Measurements from ENCODE around the gene HYOU1. TPM values are rescaled to one million over a fixed set of nuclear protein-coding genes. Genes with fewer than 3 reads are reported as not detected.
A peak's percentile ranks its signal among the peaks of the same experiment; 100 is the strongest.
"Not testable (repeated sequence)": the region's sequence is repeated elsewhere in the genome, so short reads cannot be mapped to it uniquely, and the experiment has no call there.

HYOU1 gene
- total and polyA plus RNA-seq, 7 donors = 6.0 to 106 (median 26.8) TPM

DNA sequence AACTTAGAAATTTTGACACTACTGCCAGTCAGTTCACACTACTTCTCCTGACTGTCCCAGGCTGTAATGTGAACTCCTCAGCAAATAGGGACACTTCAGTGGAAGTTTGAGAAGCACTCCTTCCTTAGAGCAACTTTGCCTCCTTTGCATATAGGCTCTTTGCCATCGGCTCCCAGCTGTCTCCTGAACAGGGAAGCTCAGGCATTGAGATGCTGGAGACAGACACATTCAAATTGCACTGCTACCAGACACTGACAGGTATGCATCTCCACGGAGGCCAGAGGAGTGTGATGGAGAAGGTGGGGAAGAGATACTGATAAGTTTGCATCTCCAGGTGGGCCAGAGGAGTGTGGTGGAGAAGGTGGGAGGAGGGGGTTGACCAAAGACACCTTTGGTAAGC, 37.0 kb downstream of the HYOU1 start:
- TF ChIP-seq, protein P1, sequence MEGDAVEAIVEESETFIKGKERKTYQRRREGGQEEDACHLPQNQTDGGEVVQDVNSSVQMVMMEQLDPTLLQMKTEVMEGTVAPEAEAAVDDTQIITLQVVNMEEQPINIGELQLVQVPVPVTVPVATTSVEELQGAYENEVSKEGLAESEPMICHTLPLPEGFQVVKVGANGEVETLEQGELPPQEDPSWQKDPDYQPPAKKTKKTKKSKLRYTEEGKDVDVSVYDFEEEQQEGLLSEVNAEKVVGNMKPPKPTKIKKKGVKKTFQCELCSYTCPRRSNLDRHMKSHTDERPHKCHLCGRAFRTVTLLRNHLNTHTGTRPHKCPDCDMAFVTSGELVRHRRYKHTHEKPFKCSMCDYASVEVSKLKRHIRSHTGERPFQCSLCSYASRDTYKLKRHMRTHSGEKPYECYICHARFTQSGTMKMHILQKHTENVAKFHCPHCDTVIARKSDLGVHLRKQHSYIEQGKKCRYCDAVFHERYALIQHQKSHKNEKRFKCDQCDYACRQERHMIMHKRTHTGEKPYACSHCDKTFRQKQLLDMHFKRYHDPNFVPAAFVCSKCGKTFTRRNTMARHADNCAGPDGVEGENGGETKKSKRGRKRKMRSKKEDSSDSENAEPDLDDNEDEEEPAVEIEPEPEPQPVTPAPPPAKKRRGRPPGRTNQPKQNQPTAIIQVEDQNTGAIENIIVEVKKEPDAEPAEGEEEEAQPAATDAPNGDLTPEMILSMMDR (IDR thresholded peaks at IDR 0.05) = no peak
- TF ChIP-seq EP300 (IDR thresholded peaks at IDR 0.05) = no peak
- peak; percentile 49 for DNase-seq
- Histone ChIP-seq H3K36me3 (peaks cover 24 to 71% (median 38%) of the 10 kb centered on the region in 4 donors), H3K27me3 (no peaks in the 10 kb centered on the region), H3K4me3 (peak overlapping the region in 2 of 4 donors; percentile 88 to 96), H3K27ac (peak overlapping the region; percentile 96 to 98 (median 97)), H3K9me3 (no peaks in the 10 kb centered on the region), H3K4me1 (peaks cover 0 to 48% (median 44%) of the 10 kb centered on the region in 4 donors)
- intact Hi-C loops (cut with DNase I) = loop anchor here (5.0 kb wide), 1 partner anchor 77 kb away; a partner anchor contains a TSS
- 19 to 54% methylated on average over 2 of the region's 2 CpGs for WGBS, 2 donors

DNA sequence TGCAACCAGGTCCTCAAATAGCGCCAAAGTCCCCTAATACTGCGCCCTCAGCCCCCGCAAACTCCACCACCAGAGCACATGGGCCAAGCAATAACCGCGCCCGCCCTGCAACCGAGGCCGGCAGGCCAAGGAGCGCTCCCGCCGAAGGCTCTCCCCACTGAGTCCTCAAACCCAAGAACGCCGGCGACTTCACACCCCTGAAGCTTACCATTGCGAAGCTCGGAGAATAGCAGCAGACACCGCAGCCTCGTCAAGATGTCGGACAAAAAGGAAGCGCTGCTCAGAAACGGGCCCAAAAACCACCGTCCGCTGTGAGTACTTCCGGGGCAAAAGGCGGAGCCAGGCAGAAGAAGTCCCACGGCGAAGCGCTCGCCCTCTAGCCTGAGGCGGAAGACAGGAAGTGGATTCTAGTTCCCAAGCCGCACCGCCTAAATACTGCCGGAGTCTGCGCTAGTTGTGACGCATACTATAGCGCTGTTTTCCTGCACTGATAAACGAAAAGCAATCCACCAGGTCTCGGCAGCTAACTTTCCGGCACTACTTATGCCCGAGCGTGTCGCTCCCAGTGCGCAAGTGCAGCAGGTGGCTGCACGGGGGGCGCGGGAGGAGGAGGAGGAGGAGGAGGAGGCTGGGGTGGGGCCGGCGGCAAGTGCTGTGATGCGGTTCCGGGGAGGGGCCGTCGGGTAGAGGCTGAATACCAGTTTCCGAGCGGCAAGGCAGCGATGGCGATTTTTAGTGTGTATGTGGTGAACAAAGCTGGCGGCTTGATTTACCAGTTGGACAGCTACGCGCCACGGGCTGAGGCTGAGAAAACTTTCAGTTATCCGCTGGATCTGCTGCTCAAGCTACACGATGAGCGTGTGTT, 38.7 kb downstream of the HYOU1 start, which contains the start of the genes RPS25 and TRAPPC4:
RPS25 (minus strand) TSS at position 270 of the 865 bp plus-strand sequence; CDS start at position 211, 59 bp downstream.
TRAPPC4 (plus strand) TSS at position 693 of the 865 bp plus-strand sequence; CDS start at position 723, 30 bp downstream.
- Histone ChIP-seq H3K4me3 (peak within 1 kb of the TSS; percentile 84 to 96 (median 90)), H3K27ac (peak within 1 kb of the TSS; percentile 96 to 98 (median 97)), H3K27me3 (no peaks in the 10 kb centered on the region), H3K36me3 (peaks cover 20 to 69% (median 40%) of the 10 kb centered on the region in 4 donors), H3K9me3 (no peaks in the 10 kb centered on the region), H3K4me1 (peaks cover 0 to 48% (median 44%) of the 10 kb centered on the region in 4 donors)
- intact Hi-C loops (cut with DNase I) = loop anchor here (5.0 kb wide), 1 partner anchor 79 kb away; a partner anchor contains a TSS
- DNase-seq = peak; percentile 98
- peak; percentile 92 to 95 (median 94) for TF ChIP-seq POLR2AphosphoS5 (IDR thresholded peaks at IDR 0.05)
- TF ChIP-seq EP300 (IDR thresholded peaks at IDR 0.05) = no peak
- TF ChIP-seq, protein P1 (IDR thresholded peaks at IDR 0.05) = peak in 1 of 4 experiments; percentile 3
- TF ChIP-seq POLR2A (IDR thresholded peaks at IDR 0.05) = peak; percentile 73 to 80
- 0% methylated on average over 63 of the region's 63 CpGs for WGBS, 2 donors

DNA sequence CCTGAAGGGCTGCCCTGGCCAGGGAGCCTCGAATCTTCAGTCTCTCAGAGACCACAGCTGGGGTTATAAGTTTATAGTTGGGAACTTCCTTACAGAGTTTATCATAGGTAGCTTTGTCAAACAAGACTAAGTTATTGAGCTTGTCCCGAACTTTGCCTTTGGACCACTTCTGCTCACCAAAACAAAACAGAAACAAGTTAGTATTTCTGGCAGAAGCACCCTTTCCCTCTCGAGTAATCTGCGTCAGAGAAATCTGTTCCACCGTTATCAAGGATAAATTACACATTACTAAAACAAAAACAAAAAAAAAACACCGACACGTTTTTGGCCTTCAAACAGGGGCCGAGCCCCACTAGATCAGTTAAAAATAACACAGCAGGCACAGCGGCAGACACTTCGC, 39.6 kb downstream of the HYOU1 start:
- not testable (repeated sequence) for H3K9me3 ChIP-seq, H3K27me3 ChIP-seq, DNase-seq
- peak overlapping the region; percentile 96 to 98 (median 97) for H3K27ac ChIP-seq
- intact Hi-C loops (cut with DNase I) = loop anchor here (5.0 kb wide), 1 partner anchor 80 kb away; a partner anchor contains a TSS
- peak overlapping the region; percentile 84 to 96 (median 90) for H3K4me3 ChIP-seq
- 1 to 2% methylated on average over 10 of the region's 10 CpGs for WGBS, 2 donors
- H3K4me1 ChIP-seq = peaks cover 0 to 48% (median 44%) of the 10 kb centered on the region in 4 donors
- H3K36me3 ChIP-seq = peaks cover 20 to 70% (median 42%) of the 10 kb centered on the region in 4 donors

DNA sequence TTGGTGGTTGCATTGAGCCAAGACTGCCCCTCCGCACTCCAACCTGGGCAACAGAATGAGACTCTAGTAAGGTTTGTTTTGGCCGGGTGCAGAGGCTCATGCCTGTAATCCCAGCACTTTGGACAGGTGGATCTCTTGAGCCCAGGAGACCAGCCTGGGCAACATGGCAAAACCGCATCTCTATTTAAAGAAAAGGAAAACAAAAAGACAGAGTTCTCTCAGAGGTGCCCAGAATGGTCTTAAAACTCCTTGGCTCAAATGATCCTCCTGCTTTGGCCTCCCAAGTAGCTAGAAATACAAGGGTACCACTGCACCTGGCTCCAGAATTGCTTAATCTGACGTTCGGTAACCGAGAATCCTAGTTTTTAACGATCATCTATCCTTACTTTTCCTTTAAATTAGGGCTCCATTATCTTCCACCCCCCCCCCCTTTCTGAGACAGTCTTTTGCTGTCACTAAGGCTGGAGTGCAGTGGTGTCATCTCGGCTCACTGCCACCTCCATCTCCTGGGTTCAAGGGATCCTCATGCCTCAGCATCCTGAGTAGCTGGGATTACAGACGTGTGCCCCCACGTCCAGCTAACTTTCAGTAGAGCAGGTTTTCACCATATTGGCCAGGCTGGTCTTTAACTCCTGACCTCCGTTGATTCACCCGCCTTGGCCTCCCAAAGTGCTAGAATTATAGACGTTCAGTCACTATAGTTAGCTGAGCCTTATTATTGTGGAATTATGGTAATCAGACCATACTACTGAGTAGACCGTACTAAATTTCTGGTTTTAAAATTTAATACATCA, 40.6 kb downstream of the HYOU1 start:
- WGBS, 2 donors = 65 to 81% methylated on average over 14 of the region's 14 CpGs
- Histone ChIP-seq H3K4me3 (peak overlapping the region in 1 of 4 donors; percentile 88), H3K4me1 (peaks cover 0 to 44% (median 40%) of the 10 kb centered on the region in 4 donors), H3K27ac (peak overlapping the region; percentile 23 to 98 (median 96)), H3K27me3 (no peaks in the 10 kb centered on the region), H3K36me3 (peaks cover 26 to 70% (median 40%) of the 10 kb centered on the region in 4 donors), H3K9me3 (no peaks in the 10 kb centered on the region)
- intact Hi-C loops (cut with DNase I) = loop anchor here (5.0 kb wide), 1 partner anchor 81 kb away; a partner anchor contains a TSS
- TF ChIP-seq POLR2A (IDR thresholded peaks at IDR 0.05) (no peak), EP300 (IDR thresholded peaks at IDR 0.05) (no peak), POLR2AphosphoS5 (IDR thresholded peaks at IDR 0.05) (no peak)
- TF ChIP-seq, protein P1 (IDR thresholded peaks at IDR 0.05) = no peak
- no peak for DNase-seq

All from sigmoid colon (tissue), 7 donors.